ENCODE results near the gene ATP11A.

DNA sequence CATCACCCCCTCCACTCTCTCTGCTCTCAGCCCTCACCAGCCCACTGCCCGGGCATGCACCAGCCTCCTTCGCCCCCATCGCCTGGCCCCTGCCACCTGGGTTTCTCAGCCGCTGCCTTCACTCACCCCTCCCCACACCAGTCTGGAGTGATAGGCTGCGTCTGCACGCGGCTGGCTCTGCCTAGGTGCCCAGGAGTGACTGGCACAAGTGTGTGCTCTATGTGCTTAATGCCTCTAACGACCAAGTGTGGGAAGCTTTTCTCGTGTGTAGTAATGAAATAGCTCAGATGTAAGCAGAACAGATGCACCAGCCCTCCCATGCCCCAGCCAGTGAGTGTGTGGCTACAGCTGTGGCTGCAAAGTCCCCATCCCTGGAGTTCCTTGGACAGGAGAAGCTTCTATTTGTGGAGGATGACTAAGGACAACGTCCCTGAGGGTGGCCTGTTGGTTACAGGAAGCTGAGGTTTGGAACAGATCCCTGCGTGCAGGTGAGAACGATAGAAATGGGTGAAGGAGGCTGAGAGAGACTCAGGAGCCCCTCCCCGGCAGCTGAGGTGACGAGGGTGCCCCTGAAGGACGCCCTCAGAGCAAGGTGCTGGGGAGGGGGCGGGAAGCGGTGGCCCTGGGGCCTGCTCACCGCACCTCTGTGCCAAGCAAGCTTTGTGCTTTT, 35.6 kb downstream of the ATP11A start:
- TF ChIP-seq, protein P1, sequence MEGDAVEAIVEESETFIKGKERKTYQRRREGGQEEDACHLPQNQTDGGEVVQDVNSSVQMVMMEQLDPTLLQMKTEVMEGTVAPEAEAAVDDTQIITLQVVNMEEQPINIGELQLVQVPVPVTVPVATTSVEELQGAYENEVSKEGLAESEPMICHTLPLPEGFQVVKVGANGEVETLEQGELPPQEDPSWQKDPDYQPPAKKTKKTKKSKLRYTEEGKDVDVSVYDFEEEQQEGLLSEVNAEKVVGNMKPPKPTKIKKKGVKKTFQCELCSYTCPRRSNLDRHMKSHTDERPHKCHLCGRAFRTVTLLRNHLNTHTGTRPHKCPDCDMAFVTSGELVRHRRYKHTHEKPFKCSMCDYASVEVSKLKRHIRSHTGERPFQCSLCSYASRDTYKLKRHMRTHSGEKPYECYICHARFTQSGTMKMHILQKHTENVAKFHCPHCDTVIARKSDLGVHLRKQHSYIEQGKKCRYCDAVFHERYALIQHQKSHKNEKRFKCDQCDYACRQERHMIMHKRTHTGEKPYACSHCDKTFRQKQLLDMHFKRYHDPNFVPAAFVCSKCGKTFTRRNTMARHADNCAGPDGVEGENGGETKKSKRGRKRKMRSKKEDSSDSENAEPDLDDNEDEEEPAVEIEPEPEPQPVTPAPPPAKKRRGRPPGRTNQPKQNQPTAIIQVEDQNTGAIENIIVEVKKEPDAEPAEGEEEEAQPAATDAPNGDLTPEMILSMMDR (IDR thresholded peaks at IDR 0.05; ENCODE audit: extremely low read depth in 1 of 2, insufficient read depth in 1 of 2, low read depth in 1 of 2, low read length in 2 of 2): no peak
- TF ChIP-seq POLR2AphosphoS5 (IDR thresholded peaks at IDR 0.05; ENCODE audit: insufficient read depth, low read depth, low read length) (no peak), POLR2A (IDR thresholded peaks at IDR 0.05; ENCODE audit: low read depth, low read length) (no peak), MYC (IDR thresholded peaks at IDR 0.05; ENCODE audit: low read depth, low read length) (no peak)

Data from endothelial cell of umbilical vein (primary cell).